CD14-positive monocyte (primary cell): Measurements from ENCODE around the gene TSHZ3. TPM values are rescaled to one million over a fixed set of nuclear protein-coding genes. Genes with fewer than 3 reads are reported as not detected.

Source experiments
- DNase-seq, 3 donors: peaks; one replicate each; pipeline ENCODE4 v3.0.0-alpha.2; 2011 to 2022
- H2AFZ ChIP-seq: 2 replicates; pipeline ENCODE4 v1.6.0; 2012; ENCODE audit warnings: mild to moderate bottlenecking, low read depth, low read length, inconsistent platforms; ENCODE audit not compliant: insufficient read depth, poor library complexity, severe bottlenecking
- H3K27ac ChIP-seq, 2 donors: 1 replicate in 1 of 2; 2 replicates in 1 of 2; pipeline ENCODE4 v1.5.1; 2012 to 2013; ENCODE audit warnings: low read length in 2 of 2, control low read depth in 1 of 2, inconsistent platforms in 1 of 2, low read depth in 1 of 2, mild to moderate bottlenecking in 1 of 2
- H3K27me3 ChIP-seq, 2 donors: one replicate each; pipeline versions ENCODE4 v1.6.0 to v1.6.1; 2011 to 2013; ENCODE audit warnings: low read length in 2 of 2; ENCODE audit not compliant: control insufficient read depth in 2 of 2, insufficient read depth in 2 of 2
- H3K36me3 ChIP-seq, 2 donors: replicated peaks in 1 of 2; 1 replicate in 1 of 2; 2 replicates in 1 of 2; pipeline versions ENCODE4 v1.5.1 to v1.6.1; 2012 to 2013; ENCODE audit warnings: low read length in 2 of 2, control low read depth in 1 of 2, inconsistent platforms in 1 of 2, mild to moderate bottlenecking in 1 of 2; ENCODE audit not compliant: insufficient read depth in 2 of 2, control insufficient read depth in 1 of 2
- H3K4me1 ChIP-seq, 2 donors: 1 replicate in 1 of 2; 2 replicates in 1 of 2; pipeline versions ENCODE4 v1.5.1 to v1.6.1; 2012 to 2013; ENCODE audit warnings: low read length in 2 of 2, control low read depth in 1 of 2, inconsistent platforms in 1 of 2, mild to moderate bottlenecking in 1 of 2, moderate library complexity in 1 of 2; ENCODE audit not compliant: insufficient read depth in 2 of 2, control insufficient read depth in 1 of 2
- H3K4me2 ChIP-seq: replicated peaks from 2 replicates; pipeline ENCODE3; 2012; ENCODE audit warnings: low read length, moderate library complexity, mild to moderate bottlenecking; ENCODE audit not compliant: poor library complexity, severe bottlenecking; ENCODE audit errors: extremely low read depth
- H3K4me3 ChIP-seq, 3 experiments: fragments of 200-600 bp in 1 of 3; sonication (generic) in 1 of 3; replicated peaks in 1 of 3; 1 replicate in 2 of 3; 2 replicates in 1 of 3; pipeline ENCODE4 v1.5.1; 2011 to 2013; ENCODE audit warnings: low read length in 3 of 3, mild to moderate bottlenecking in 3 of 3, control low read depth in 2 of 3, low read depth in 2 of 3, inconsistent platforms in 1 of 3, moderate library complexity in 1 of 3
- H3K79me2 ChIP-seq: 2 replicates; pipeline ENCODE4 v1.6.0; 2012; ENCODE audit warnings: mild to moderate bottlenecking, control low read depth, inconsistent platforms, low read length, moderate library complexity; ENCODE audit not compliant: insufficient read depth
- H3K9ac ChIP-seq: 2 replicates; pipeline ENCODE4 v1.6.0; 2017; ENCODE audit warnings: low read length, mild to moderate bottlenecking; ENCODE audit not compliant: insufficient read depth, poor library complexity, severe bottlenecking
- H3K9me3 ChIP-seq, 2 donors: replicated peaks in 1 of 2; 1 replicate in 1 of 2; 2 replicates in 1 of 2; pipeline versions ENCODE4 v1.5.1 to v1.6.1; 2012 to 2013; ENCODE audit warnings: low read length in 2 of 2, control low read depth in 1 of 2; ENCODE audit not compliant: control insufficient read depth in 1 of 2, insufficient read depth in 1 of 2
- H4K20me1 ChIP-seq: 2 replicates; pipeline ENCODE4 v1.6.0; 2012; ENCODE audit warnings: mild to moderate bottlenecking, low read length, control low read depth, moderate library complexity; ENCODE audit not compliant: insufficient read depth
- H3K27ac Mint-ChIP-seq, 7 donors: one replicate each; pipeline ENCODE4 v1.8.0; 2020; ENCODE audit warnings: mild to moderate bottlenecking in 7 of 7, mixed read lengths in 7 of 7, moderate library complexity in 6 of 7, inconsistent platforms in 2 of 7
- H3K27me3 Mint-ChIP-seq, 3 donors: one replicate each; pipeline ENCODE4 v1.8.0; 2021 to 2022; ENCODE audit warnings: low read depth in 3 of 3, mild to moderate bottlenecking in 3 of 3, mixed read lengths in 3 of 3, moderate library complexity in 3 of 3, inconsistent platforms in 1 of 3
- H3K36me3 Mint-ChIP-seq, 2 donors: one replicate each; pipeline ENCODE4 v1.8.0; 2020; ENCODE audit warnings: mixed read lengths in 2 of 2, inconsistent platforms in 1 of 2, mild to moderate bottlenecking in 1 of 2
- H3K4me1 Mint-ChIP-seq: one replicate; pipeline ENCODE4 v1.8.0; 2020; ENCODE audit warnings: mild to moderate bottlenecking, mixed read lengths
- H3K4me3 Mint-ChIP-seq, 2 donors: one replicate each; pipeline ENCODE4 v1.8.0; 2020; ENCODE audit warnings: mild to moderate bottlenecking in 2 of 2, mixed read lengths in 2 of 2, moderate library complexity in 1 of 2
- H3K9me3 Mint-ChIP-seq, 7 donors: one replicate each; pipeline ENCODE4 v1.8.0; 2020 to 2022; ENCODE audit warnings: mixed read lengths in 7 of 7, mild to moderate bottlenecking in 6 of 7, moderate library complexity in 6 of 7, inconsistent platforms in 2 of 7
- CTCF ChIP-seq: fragments of 200-600 bp; IDR thresholded peaks from one replicate; pipeline ENCODE4 v1.8.0; 2022; ENCODE audit warnings: antibody characterized with exemption, mild to moderate bottlenecking
- WGBS: methylation state at CpG from one replicate; pipeline ENCODE4 v1.1.5; 2013; ENCODE audit warnings: missing lambda C conversion rate; ENCODE audit not compliant: insufficient coverage; 5-methylcytosine and 5-hydroxymethylcytosine counted together
- intact Hi-C, 2 donors: fragments of 100-400 bp; cut with micrococcal nuclease; formaldehyde crosslinking; loops; one replicate each; pipeline versions ENCODE4 v1.15.0 to v1.15.1; 2023
- polyA plus RNA-seq, 3 donors: library from polyadenylated mRNA; depleted of rRNA in 1 of 3; unstranded in 2 of 3; stranded (reverse) in 1 of 3; fragments of 300-500 nt in 2 of 3; fragments of >200 nt in 1 of 3; fragmentation: Illumina TruSeq in 2 of 3; gene quantifications; 1 replicate in 2 of 3; 2 replicates in 1 of 3; pipeline ENCODE4 v1.2.3, GENCODE V29; 2012 to 2021

The TSHZ3 gene
- polyA plus RNA-seq, 3 donors, result 2.3 to 5.8 (median 3.3) TPM

GRCh38 chr19:31326329-31327028 lies 22.8 kb downstream of the TSHZ3 start:
- no peak overlapping the region for H3K27ac ChIP-seq
- no peak for TF ChIP-seq CTCF
- no peak for DNase-seq
- H3K4me3 Mint-ChIP-seq, result no peak overlapping the region
- H3K27me3 Mint-ChIP-seq, result peaks cover 0 to 2% (median 0%) of the 10 kb centered on the region in 3 donors
- no peak overlapping the region for H3K4me2 ChIP-seq
- H3K27ac Mint-ChIP-seq, result no peak overlapping the region
- H2AFZ ChIP-seq, result no peak overlapping the region
- H3K27me3 ChIP-seq, result no peaks in the 10 kb centered on the region
- peaks cover 92% of the 10 kb centered on the region for H4K20me1 ChIP-seq
- H3K9me3 Mint-ChIP-seq, result no peaks in the 10 kb centered on the region
- no peak overlapping the region for H3K4me3 ChIP-seq
- intact Hi-C loops, result no loop called here
- H3K79me2 ChIP-seq, result peaks cover 84% of the 10 kb centered on the region
- H3K4me1 Mint-ChIP-seq, result peaks cover 42% of the 10 kb centered on the region
- H3K36me3 ChIP-seq, result peaks cover 0 to 13% of the 10 kb centered on the region in 2 donors
- no peaks in the 10 kb centered on the region for H3K9me3 ChIP-seq
- H3K36me3 Mint-ChIP-seq, result peaks cover 16 to 36% of the 10 kb centered on the region in 2 donors
- H3K9ac ChIP-seq, result no peak overlapping the region
- peaks cover 36% of the 10 kb centered on the region in 2 donors for H3K4me1 ChIP-seq
- 98% methylated on average over 7 of the region's 14 CpGs for WGBS

- no peak overlapping the region for H3K4me2 ChIP-seq
- H3K36me3 ChIP-seq, result peaks cover 0 to 13% of the 10 kb centered on the region in 2 donors
- no peak overlapping the region for H2AFZ ChIP-seq
- Mint-ChIP-seq H3K27me3 (peaks cover 0 to 2% (median 0%) of the 10 kb centered on the region in 3 donors), H3K9me3 (no peaks in the 10 kb centered on the region), H3K4me1 (peaks cover 39% of the 10 kb centered on the region), H3K36me3 (peaks cover 23 to 43% of the 10 kb centered on the region in 2 donors), H3K4me3 (no peak overlapping the region), H3K27ac (no peak overlapping the region)
- peaks cover 92% of the 10 kb centered on the region for H4K20me1 ChIP-seq
- H3K4me1 ChIP-seq, result peaks cover 24 to 25% of the 10 kb centered on the region in 2 donors
- H3K27ac ChIP-seq, result no peak overlapping the region
- DNase-seq, result no peak
- H3K79me2 ChIP-seq, result peaks cover 87% of the 10 kb centered on the region
- TF ChIP-seq CTCF, result no peak
- no peak overlapping the region for H3K4me3 ChIP-seq
- no peaks in the 10 kb centered on the region for H3K9me3 ChIP-seq
- no peaks in the 10 kb centered on the region for H3K27me3 ChIP-seq
- whole genome bisulfite sequencing, result 100% methylated on average over 3 of the region's 11 CpGs
- intact Hi-C loops, result no loop called here
- H3K9ac ChIP-seq, result no peak overlapping the region
Observed at GRCh38 chr19:31325342-31325741, 23.9 kb downstream of the TSHZ3 start.
